Measurements from ENCODE around the gene ASB16. TPM values are rescaled to one million over a fixed set of nuclear protein-coding genes. Genes with fewer than 3 reads are reported as not detected.

The ASB16 gene
- total and polyA plus RNA-seq, 9 of the 15 experiments (the other 6 are each of a cell fraction or from before 2014, with no cell fraction given): 0.03 to 0.07 TPM; not detected in 7

DNA sequence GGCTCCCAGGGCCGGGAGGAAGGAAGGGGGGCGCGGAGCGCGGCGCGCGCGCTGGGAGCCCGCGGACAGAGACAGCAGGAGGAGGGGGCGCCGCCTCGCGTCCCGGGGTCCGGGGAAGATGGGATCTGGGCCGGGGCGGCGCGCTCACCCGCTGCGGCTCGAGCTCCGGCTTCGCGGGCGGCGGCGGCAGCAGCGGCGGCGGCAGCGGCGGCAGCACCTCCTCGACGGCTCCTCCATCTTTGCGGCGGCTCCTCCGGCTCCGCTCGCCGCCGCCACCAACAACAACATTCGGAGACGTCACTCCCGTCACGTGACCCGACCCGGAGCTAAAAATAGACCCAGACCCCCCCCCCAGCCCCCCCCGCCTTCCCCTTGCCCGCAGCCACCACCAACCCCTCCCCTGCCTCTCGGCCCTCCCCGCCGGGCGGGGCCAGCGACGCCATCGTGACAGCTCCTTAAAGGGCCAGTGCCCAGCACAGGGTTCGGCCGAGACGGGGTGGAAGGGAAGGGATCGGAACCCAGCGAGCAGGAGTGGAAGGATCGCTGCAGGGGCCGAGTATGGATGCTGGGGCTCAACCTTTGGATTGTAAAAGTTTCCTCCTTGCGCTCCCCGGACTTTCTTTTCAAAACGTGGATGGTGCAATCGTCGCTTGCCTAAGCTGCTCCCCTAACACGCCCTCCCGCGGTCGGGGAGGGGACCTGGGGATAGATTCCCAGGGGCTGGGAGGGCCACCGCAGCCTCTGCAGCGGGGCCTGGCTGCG, 47.0 kb upstream of the ASB16 start, which contains the start of gene HDAC5 (continued):
- TF ChIP-seq HSF4 (CRISPR knock-in tag; IDR thresholded peaks at IDR 0.05; ENCODE audit: borderline replicate concordance) (no peak), MYC (IDR thresholded peaks at IDR 0.05; ENCODE audit: low read depth, low read length) (peak; percentile 97), MYC (CRISPR knock-in tag; IDR thresholded peaks at IDR 0.05; ENCODE audit: borderline replicate concordance, low read depth) (peak; percentile 74; the same call in 1 of the 2 replicates), BHLHE40 (IDR thresholded peaks at IDR 0.05; ENCODE audit: low read length) (peak; percentile 76), SMARCB1 (IDR thresholded peaks at IDR 0.05; ENCODE audit: insufficient read length, low read depth) (peak; percentile 23), GTF2F1 (IDR thresholded peaks at IDR 0.05; ENCODE audit: low read depth, low read length) (0 out of 2 replicates have a peak, but pooled peaks have one; percentile 44), HDAC1 (IDR thresholded peaks at IDR 0.05) (peak in 1 of 2 experiments; percentile 73; a peak in 2 of 4 replicates), ZNF41 (CRISPR knock-in tag; conservative IDR thresholded peaks at IDR 0.05) (peak; percentile 83), RBBP5 (IDR thresholded peaks at IDR 0.05; ENCODE audit: borderline replicate concordance, insufficient read depth, low read length, poor library complexity, severe bottlenecking) (peak; percentile 71), PHF8 (IDR thresholded peaks at IDR 0.05; ENCODE audit: borderline replicate concordance, low read length) (peak; percentile 62; the same call in 1 of the 2 replicates), ZSCAN32 (CRISPR knock-in tag; IDR thresholded peaks at IDR 0.05) (peak; percentile 37; the same call in 1 of the 2 replicates), HLTF (IDR thresholded peaks at IDR 0.05) (peak; percentile 59; the same call in 1 of the 2 replicates), CBFA2T2 (conservative IDR thresholded peaks at IDR 0.05) (peak; percentile 43), CSDE1 (IDR thresholded peaks at IDR 0.05) (no peak), CBX1 (IDR thresholded peaks at IDR 0.05; ENCODE audit: low read depth) (peak; percentile 34; the same call in 1 of the 2 replicates), BRD9 (IDR thresholded peaks at IDR 0.05; ENCODE audit: low read depth, partially characterized antibody) (peak; percentile 83), CCAR2 (IDR thresholded peaks at IDR 0.05; ENCODE audit: low read depth, low read length) (no peak), ATF1 (CRISPR knock-in tag; IDR thresholded peaks at IDR 0.05) (0 out of 2 replicates have a peak, but pooled peaks have one; percentile 6), ATF1 (tag; IDR thresholded peaks at IDR 0.05) (peak; percentile 89)
- TF ChIP-seq, protein P1, sequence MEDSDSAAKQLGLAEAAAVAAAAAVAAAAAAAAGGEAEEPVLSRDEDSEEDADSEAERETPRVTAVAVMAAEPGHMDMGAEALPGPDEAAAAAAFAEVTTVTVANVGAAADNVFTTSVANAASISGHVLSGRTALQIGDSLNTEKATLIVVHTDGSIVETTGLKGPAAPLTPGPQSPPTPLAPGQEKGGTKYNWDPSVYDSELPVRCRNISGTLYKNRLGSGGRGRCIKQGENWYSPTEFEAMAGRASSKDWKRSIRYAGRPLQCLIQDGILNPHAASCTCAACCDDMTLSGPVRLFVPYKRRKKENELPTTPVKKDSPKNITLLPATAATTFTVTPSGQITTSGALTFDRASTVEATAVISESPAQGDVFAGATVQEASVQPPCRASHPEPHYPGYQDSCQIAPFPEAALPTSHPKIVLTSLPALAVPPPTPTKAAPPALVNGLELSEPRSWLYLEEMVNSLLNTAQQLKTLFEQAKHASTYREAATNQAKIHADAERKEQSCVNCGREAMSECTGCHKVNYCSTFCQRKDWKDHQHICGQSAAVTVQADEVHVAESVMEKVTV (CRISPR knock-in tag; IDR thresholded peaks at IDR 0.05): peak; percentile 50; the same call in 1 of the 2 replicates
- TF ChIP-seq, protein P2, sequence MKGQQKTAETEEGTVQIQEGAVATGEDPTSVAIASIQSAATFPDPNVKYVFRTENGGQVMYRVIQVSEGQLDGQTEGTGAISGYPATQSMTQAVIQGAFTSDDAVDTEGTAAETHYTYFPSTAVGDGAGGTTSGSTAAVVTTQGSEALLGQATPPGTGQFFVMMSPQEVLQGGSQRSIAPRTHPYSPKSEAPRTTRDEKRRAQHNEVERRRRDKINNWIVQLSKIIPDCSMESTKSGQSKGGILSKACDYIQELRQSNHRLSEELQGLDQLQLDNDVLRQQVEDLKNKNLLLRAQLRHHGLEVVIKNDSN (CRISPR knock-in tag; IDR thresholded peaks at IDR 0.05): peak; percentile 63
- TF ChIP-seq, protein P3, sequence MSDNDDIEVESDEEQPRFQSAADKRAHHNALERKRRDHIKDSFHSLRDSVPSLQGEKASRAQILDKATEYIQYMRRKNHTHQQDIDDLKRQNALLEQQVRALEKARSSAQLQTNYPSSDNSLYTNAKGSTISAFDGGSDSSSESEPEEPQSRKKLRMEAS (CRISPR knock-in tag; IDR thresholded peaks at IDR 0.05): peak; percentile 76
- TF ChIP-seq, protein P4, sequence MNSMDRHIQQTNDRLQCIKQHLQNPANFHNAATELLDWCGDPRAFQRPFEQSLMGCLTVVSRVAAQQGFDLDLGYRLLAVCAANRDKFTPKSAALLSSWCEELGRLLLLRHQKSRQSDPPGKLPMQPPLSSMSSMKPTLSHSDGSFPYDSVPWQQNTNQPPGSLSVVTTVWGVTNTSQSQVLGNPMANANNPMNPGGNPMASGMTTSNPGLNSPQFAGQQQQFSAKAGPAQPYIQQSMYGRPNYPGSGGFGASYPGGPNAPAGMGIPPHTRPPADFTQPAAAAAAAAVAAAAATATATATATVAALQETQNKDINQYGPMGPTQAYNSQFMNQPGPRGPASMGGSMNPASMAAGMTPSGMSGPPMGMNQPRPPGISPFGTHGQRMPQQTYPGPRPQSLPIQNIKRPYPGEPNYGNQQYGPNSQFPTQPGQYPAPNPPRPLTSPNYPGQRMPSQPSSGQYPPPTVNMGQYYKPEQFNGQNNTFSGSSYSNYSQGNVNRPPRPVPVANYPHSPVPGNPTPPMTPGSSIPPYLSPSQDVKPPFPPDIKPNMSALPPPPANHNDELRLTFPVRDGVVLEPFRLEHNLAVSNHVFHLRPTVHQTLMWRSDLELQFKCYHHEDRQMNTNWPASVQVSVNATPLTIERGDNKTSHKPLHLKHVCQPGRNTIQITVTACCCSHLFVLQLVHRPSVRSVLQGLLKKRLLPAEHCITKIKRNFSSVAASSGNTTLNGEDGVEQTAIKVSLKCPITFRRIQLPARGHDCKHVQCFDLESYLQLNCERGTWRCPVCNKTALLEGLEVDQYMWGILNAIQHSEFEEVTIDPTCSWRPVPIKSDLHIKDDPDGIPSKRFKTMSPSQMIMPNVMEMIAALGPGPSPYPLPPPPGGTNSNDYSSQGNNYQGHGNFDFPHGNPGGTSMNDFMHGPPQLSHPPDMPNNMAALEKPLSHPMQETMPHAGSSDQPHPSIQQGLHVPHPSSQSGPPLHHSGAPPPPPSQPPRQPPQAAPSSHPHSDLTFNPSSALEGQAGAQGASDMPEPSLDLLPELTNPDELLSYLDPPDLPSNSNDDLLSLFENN (IDR thresholded peaks at IDR 0.05; ENCODE audit: low read depth in 2 of 2, low read length in 2 of 2): peak in 1 of 2 experiments; percentile 66; a peak in 2 of 4 replicates
